ENCODE results near the gene HMGN1. TPM values are rescaled to one million over a fixed set of nuclear protein-coding genes. Genes with fewer than 3 reads are reported as not detected.
A peak's percentile ranks its signal among the peaks of the same experiment; 100 is the strongest.

Gene HMGN1
- total RNA-seq, 1 experiment from 2014 or later, result 516 TPM

GRCh38 chr21:39307466-39307865 is 41.4 kb downstream of the HMGN1 start:
- no peaks in the 10 kb centered on the region for H3K4me1 ChIP-seq (ENCODE audit: insufficient read depth, low read length)
- no peak overlapping the region for H3K9ac ChIP-seq (ENCODE audit: extremely low read depth, insufficient read length, low read length)
- DNase-seq, result no peak
- no peak overlapping the region for H4K8ac ChIP-seq (replicated peaks; ENCODE audit: insufficient read length, low read depth, low read length)
- H3K14ac ChIP-seq (ENCODE audit: insufficient read depth, low read length), result no peak overlapping the region
- no peak overlapping the region for H2BK20ac ChIP-seq (ENCODE audit: low read depth, low read length, poor library complexity, severe bottlenecking)
- no peak overlapping the region for H4K91ac ChIP-seq (ENCODE audit: insufficient read length, low read depth, low read length)
- H2BK5ac ChIP-seq (ENCODE audit: insufficient read length, low read length), result no peak overlapping the region
- H3K27me3 ChIP-seq (ENCODE audit: insufficient read depth, low read length), result no peaks in the 10 kb centered on the region
- H2BK12ac ChIP-seq (ENCODE audit: insufficient read length, low read depth, low read length), result no peak overlapping the region
- H4K20me1 ChIP-seq (ENCODE audit: control insufficient read depth, insufficient read depth, insufficient read length), result no peaks in the 10 kb centered on the region
- Mint-ChIP-seq H3K36me3 (ENCODE audit: insufficient read depth in 1 of 3, low read depth in 3 of 3) (peaks cover 41 to 71% (median 69%) of the 10 kb centered on the region in 3 experiments), H3K27me3 (ENCODE audit: low read depth) (no peaks in the 10 kb centered on the region), H3K27ac (peak overlapping the region in 1 of 3 experiments; percentile 54; a peak in 2 of 7 replicates), H3K4me3 (no peak overlapping the region), H3K4me1 (peaks cover 17 to 25% of the 10 kb centered on the region in 2 experiments), H3K9me3 (no peaks in the 10 kb centered on the region)
- H3K79me2 ChIP-seq (ENCODE audit: insufficient read depth, low read length), result peaks cover 9% of the 10 kb centered on the region; the same call in 1 of the 2 replicates
- WGBS (ENCODE audit: extremely low coverage, insufficient read length, low lambda C conversion rate), result no CpG with 5 or more reads among the region's 1 CpG
- no peak for TF ChIP-seq CTCF (conservative IDR thresholded peaks at IDR 0.05)
- no peak overlapping the region for H3K18ac ChIP-seq (ENCODE audit: insufficient read length, low read depth, low read length)
- H2AK5ac ChIP-seq (ENCODE audit: insufficient read length, low read length), result no peak overlapping the region
- H3K4me2 ChIP-seq (ENCODE audit: insufficient read depth, insufficient read length, low read length), result no peak overlapping the region
- H2AFZ ChIP-seq (ENCODE audit: low read length), result no peak overlapping the region
- no peak overlapping the region for H2BK120ac ChIP-seq (ENCODE audit: low read depth, low read length, poor library complexity, severe bottlenecking)
- H3K9me3 ChIP-seq (ENCODE audit: control insufficient read depth, low read depth, low read length), result no peaks in the 10 kb centered on the region
- H3K23me2 ChIP-seq (ENCODE audit: insufficient read length, low read depth, low read length, poor library complexity, severe bottlenecking), result peaks cover 3% of the 10 kb centered on the region
- no peak overlapping the region for H3K4ac ChIP-seq (ENCODE audit: low read depth, low read length)
- H4K5ac ChIP-seq (ENCODE audit: insufficient read length, low read depth, low read length), result no peak overlapping the region
- H3K79me1 ChIP-seq (ENCODE audit: insufficient read depth, low read depth, low read length, poor library complexity, severe bottlenecking), result peaks cover 2% of the 10 kb centered on the region
- no peak overlapping the region for H3K27ac ChIP-seq (ENCODE audit: insufficient read length, low read depth, low read length)
- no peak overlapping the region for H2BK15ac ChIP-seq (ENCODE audit: low read depth, low read length)
- no peak overlapping the region for H3K23ac ChIP-seq (ENCODE audit: insufficient read length, low read depth, low read length)
- H3K56ac ChIP-seq (ENCODE audit: insufficient read length, low read depth, low read length), result no peak overlapping the region
- no peak overlapping the region for H3T11ph ChIP-seq (ENCODE audit: low read length)

Data from H9 (cell line).